DOHH2 (cell line): ENCODE measurements around the gene TPPP3.

Experiments
- H3F3A ChIP-seq: fragments of 200-600 bp; sonication (generic), shearing (Covaris generic); 2 replicates; pipeline ENCODE4 v1.6.0; 2016; ENCODE audit warnings: antibody characterized with exemption, mild to moderate bottlenecking; ENCODE audit not compliant: control insufficient read depth, insufficient read depth
- H3K27ac ChIP-seq: fragments of 200-600 bp; sonication (generic); 2 replicates; pipeline ENCODE4 v1.5.1; 2014; ENCODE audit warnings: low read depth, mild to moderate bottlenecking, low read length, moderate library complexity
- H3K27me3 ChIP-seq: fragments of 200-600 bp; sonication (generic); 2 replicates; pipeline ENCODE4 v1.6.1; 2014; ENCODE audit warnings: mild to moderate bottlenecking, low read length, mixed read lengths; ENCODE audit not compliant: control insufficient read depth
- H3K36me3 ChIP-seq: fragments of 200-600 bp; sonication (generic); 2 replicates; pipeline ENCODE4 v1.6.1; 2014; ENCODE audit warnings: mild to moderate bottlenecking, low read length, moderate library complexity, mixed read lengths; ENCODE audit not compliant: control insufficient read depth
- H3K4me1 ChIP-seq: fragments of 200-600 bp; sonication (generic); 2 replicates; pipeline ENCODE4 v1.6.1; 2014; ENCODE audit warnings: mild to moderate bottlenecking, low read length, mixed read lengths; ENCODE audit not compliant: control insufficient read depth
- H3K4me2 ChIP-seq: fragments of 200-600 bp; sonication (generic); 2 replicates; pipeline ENCODE4 v1.6.0; 2014; ENCODE audit warnings: mild to moderate bottlenecking, low read length, moderate library complexity
- H3K4me3 ChIP-seq: fragments of 200-600 bp; sonication (generic); 2 replicates; pipeline ENCODE4 v1.5.1; 2014; ENCODE audit warnings: mild to moderate bottlenecking, low read length, mixed read lengths
- H3K79me2 ChIP-seq: fragments of 200-600 bp; sonication (generic); 2 replicates; pipeline ENCODE4 v1.6.1; 2014; ENCODE audit warnings: mild to moderate bottlenecking, low read length, mixed read lengths; ENCODE audit not compliant: control insufficient read depth
- H3K9me2 ChIP-seq: fragments of 200-600 bp; sonication (generic); replicated peaks from 2 replicates; pipeline ENCODE4 v1.6.1; 2014; ENCODE audit warnings: mild to moderate bottlenecking, low read length, mixed read lengths; ENCODE audit not compliant: control insufficient read depth
- H3K9me3 ChIP-seq: fragments of 200-600 bp; sonication (generic); 2 replicates; pipeline ENCODE4 v1.6.1; 2014; ENCODE audit warnings: antibody characterized with exemption, low read length, mixed read lengths; ENCODE audit not compliant: control insufficient read depth, insufficient read depth
- H4K20me1 ChIP-seq: fragments of 200-600 bp; sonication (generic); 2 replicates; pipeline ENCODE4 v1.6.0; 2014; ENCODE audit warnings: low read depth, mild to moderate bottlenecking, antibody characterized with exemption, low read length, moderate library complexity; ENCODE audit not compliant: control insufficient read depth, insufficient read depth
- CTCF ChIP-seq: fragments of 200-600 bp; sonication (generic); IDR thresholded peaks from one replicate; pipeline ENCODE4 v1.5.1; 2014; ENCODE audit warnings: antibody characterized with exemption, mild to moderate bottlenecking, low read depth, low read length; ENCODE audit not compliant: poor library complexity, severe bottlenecking
- EZH2phosphoT487 ChIP-seq: fragments of 200-600 bp; sonication (generic); IDR thresholded peaks from 2 replicates; pipeline ENCODE4 v1.6.1; 2017; ENCODE audit warnings: borderline replicate concordance, mild to moderate bottlenecking, antibody characterized with exemption, low read length, moderate library complexity, mixed read lengths

The TPPP3 gene

GRCh38 chr16:67423611-67424260 is 30.4 kb upstream of the TPPP3 start:
- peaks cover 4% of the 10 kb centered on the region; the same call in 1 of the 2 replicates for H3K4me1 ChIP-seq
- H3K9me3 ChIP-seq = no peaks in the 10 kb centered on the region
- H3K27ac ChIP-seq = no peak overlapping the region
- TF ChIP-seq EZH2phosphoT487 (no peak), CTCF (no peak)
- H3K9me2 ChIP-seq = no peaks in the 10 kb centered on the region
- no peak overlapping the region for H3K4me2 ChIP-seq
- no peaks in the 10 kb centered on the region for H3K36me3 ChIP-seq
- H3K79me2 ChIP-seq = no peaks in the 10 kb centered on the region
- H3F3A ChIP-seq = no peaks in the 10 kb centered on the region
- no peaks in the 10 kb centered on the region for H4K20me1 ChIP-seq
- H3K4me3 ChIP-seq = no peak overlapping the region
- H3K27me3 ChIP-seq = peaks cover 25% of the 10 kb centered on the region

- Histone ChIP-seq H3K79me2 (no peaks in the 10 kb centered on the region), H3K9me2 (no peaks in the 10 kb centered on the region), H4K20me1 (no peaks in the 10 kb centered on the region), H3K36me3 (no peaks in the 10 kb centered on the region), H3K4me2 (no peak overlapping the region), H3K9me3 (no peaks in the 10 kb centered on the region), H3K27me3 (peaks cover 23% of the 10 kb centered on the region), H3K27ac (no peak overlapping the region), H3K4me1 (peaks cover 4% of the 10 kb centered on the region; the same call in 1 of the 2 replicates), H3K4me3 (no peak overlapping the region), H3F3A (no peaks in the 10 kb centered on the region)
- no peak for TF ChIP-seq EZH2phosphoT487
- no peak for TF ChIP-seq CTCF
These were observed 29.7 kb upstream of the TPPP3 start for GRCh38 chr16:67423015-67423414.

- Histone ChIP-seq H3K9me3 (no peaks in the 10 kb centered on the region), H3F3A (no peaks in the 10 kb centered on the region), H4K20me1 (no peaks in the 10 kb centered on the region), H3K27ac (no peak overlapping the region), H3K4me2 (no peak overlapping the region), H3K4me1 (peaks cover 13% of the 10 kb centered on the region), H3K79me2 (no peaks in the 10 kb centered on the region), H3K9me2 (no peaks in the 10 kb centered on the region), H3K4me3 (no peak overlapping the region), H3K36me3 (no peaks in the 10 kb centered on the region), H3K27me3 (peaks cover 31% of the 10 kb centered on the region)
- no peak for TF ChIP-seq EZH2phosphoT487
- TF ChIP-seq CTCF = no peak
These were observed 27.7 kb upstream of the TPPP3 start for GRCh38 chr16:67421030-67421429.
